CD4-positive, alpha-beta T cell treated with Interleukin-4 for 4 hours (primary cell): ENCODE data around the gene CBLN4.

Source experiments
- DNase-seq: peaks from one replicate; pipeline ENCODE4 v3.0.0-alpha.2; 2020

Gene CBLN4

GRCh38 chr20:56005389-56005715 lies at the start of gene CBLN4:
CBLN4 (minus strand) TSS chr20:56005519; CDS start chr20:56004171, 1,348 bp downstream.
- DNase-seq = no peak

- no peak for DNase-seq
These were observed 37.9 kb upstream of the CBLN4 start for GRCh38 chr20:56043227-56043626.

GRCh38 chr20:56032251-56032650 lies 26.9 kb upstream of the CBLN4 start:
- no peak for DNase-seq

GRCh38 chr20:56018716-56019115 lies 13.4 kb upstream of the CBLN4 start:
- no peak for DNase-seq

GRCh38 chr20:56018194-56018593 lies 12.9 kb upstream of the CBLN4 start:
- no peak for DNase-seq

GRCh38 chr20:56017560-56017959 lies 12.2 kb upstream of the CBLN4 start:
- no peak for DNase-seq

GRCh38 chr20:56014998-56015397 lies 9.7 kb upstream of the CBLN4 start:
- DNase-seq = no peak

- no peak for DNase-seq
These were observed 8.8 kb upstream of the CBLN4 start for GRCh38 chr20:56014151-56014550.

- no peak for DNase-seq
These were observed 519 bp downstream of the CBLN4 start for GRCh38 chr20:56004611-56005388.

- no peak for DNase-seq
These were observed 1.3 kb downstream of the CBLN4 start for GRCh38 chr20:56004007-56004406.

GRCh38 chr20:56002908-56003800 lies 2.2 kb downstream of the CBLN4 start:
- no peak for DNase-seq

- DNase-seq = no peak
These were observed 3.4 kb downstream of the CBLN4 start for GRCh38 chr20:56001890-56002289.

- no peak for DNase-seq
These were observed 4.1 kb downstream of the CBLN4 start for GRCh38 chr20:56001106-56001785.

GRCh38 chr20:55978550-55978949 lies 26.8 kb downstream of the CBLN4 start:
- DNase-seq = no peak

GRCh38 chr20:55977690-55978459 lies 27.4 kb downstream of the CBLN4 start:
- no peak for DNase-seq

- DNase-seq = no peak
These were observed 30.7 kb downstream of the CBLN4 start for GRCh38 chr20:55974491-55975202.

GRCh38 chr20:55964790-55965189 lies 40.5 kb downstream of the CBLN4 start:
- no peak for DNase-seq

GRCh38 chr20:55961376-55962330 lies 43.7 kb downstream of the CBLN4 start:
- DNase-seq = no peak

- DNase-seq = no peak
These were observed 52.1 kb downstream of the CBLN4 start for GRCh38 chr20:55953201-55953600.

- no peak for DNase-seq
These were observed 57.6 kb downstream of the CBLN4 start for GRCh38 chr20:55947701-55948100.
